Endothelial cell (in vitro differentiated cells): ENCODE results near the gene SENP8. TPM values are rescaled to one million over a fixed set of nuclear protein-coding genes. Genes with fewer than 3 reads are reported as not detected.

Experiments
- DNase-seq: peaks from one replicate; pipeline ENCODE4 v3.0.0; 2021; ENCODE audit warnings: low spot score
- H3K27ac Mint-ChIP-seq: one replicate; pipeline ENCODE4 v1.8.0; 2021; ENCODE audit warnings: mixed read lengths, inconsistent platforms; ENCODE audit not compliant: unreplicated experiment
- H3K27me3 Mint-ChIP-seq: one replicate; pipeline ENCODE4 v1.8.0; 2021; ENCODE audit warnings: mild to moderate bottlenecking, moderate library complexity, mixed read lengths, inconsistent platforms; ENCODE audit not compliant: unreplicated experiment
- H3K36me3 Mint-ChIP-seq: one replicate; pipeline ENCODE4 v1.8.0; 2021; ENCODE audit warnings: mild to moderate bottlenecking, low read depth, mixed read lengths, inconsistent platforms; ENCODE audit not compliant: unreplicated experiment
- H3K4me1 Mint-ChIP-seq: one replicate; pipeline ENCODE4 v1.8.0; 2021; ENCODE audit warnings: mild to moderate bottlenecking, mixed read lengths, inconsistent platforms; ENCODE audit not compliant: unreplicated experiment
- H3K4me3 Mint-ChIP-seq: one replicate; pipeline ENCODE4 v1.8.0; 2021; ENCODE audit warnings: mild to moderate bottlenecking, mixed read lengths, inconsistent platforms; ENCODE audit not compliant: unreplicated experiment
- H3K9me3 Mint-ChIP-seq: one replicate; pipeline ENCODE4 v1.8.0; 2021; ENCODE audit warnings: mixed read lengths, inconsistent platforms; ENCODE audit not compliant: unreplicated experiment
- CTCF ChIP-seq: fragments of 200-600 bp; sonication (generic); IDR thresholded peaks from one replicate; pipeline ENCODE4 v1.5.0; 2021; ENCODE audit warnings: antibody characterized with exemption; ENCODE audit not compliant: unreplicated experiment
- total RNA-seq: library from RNA; stranded (reverse); fragmentation: NEBNext Ultra II Directional; extraction: Animal tissue kit (Norgen Biotek cat#: 25700); gene quantifications from one replicate; pipeline ENCODE4 v1.2.1, GENCODE V29; 2021; ENCODE audit not compliant: unreplicated experiment

Gene SENP8
- total RNA-seq, 1 donor from 2014 or later: 4.1 TPM

GRCh38 chr15:72135719-72136118 lies 17.5 kb downstream of the SENP8 start:
- no peak for DNase-seq
- no peaks in the 10 kb centered on the region for H3K4me1 Mint-ChIP-seq

GRCh38 chr15:72136170-72137051 lies 18.2 kb downstream of the SENP8 start:
- Mint-ChIP-seq H3K27me3 (no peaks in the 10 kb centered on the region), H3K9me3 (no peaks in the 10 kb centered on the region), H3K27ac (no peak overlapping the region), H3K36me3 (no peaks in the 10 kb centered on the region), H3K4me1 (no peaks in the 10 kb centered on the region), H3K4me3 (no peak overlapping the region)
- TF ChIP-seq CTCF: no peak
- no peak for DNase-seq

More at GRCh38 chr15:72135719-72136118, 17.5 kb downstream of the SENP8 start:
- Mint-ChIP-seq H3K27me3 (no peaks in the 10 kb centered on the region), H3K4me3 (no peak overlapping the region), H3K36me3 (no peaks in the 10 kb centered on the region), H3K27ac (no peak overlapping the region), H3K9me3 (no peaks in the 10 kb centered on the region)
- no peak for TF ChIP-seq CTCF

GRCh38 chr15:72139667-72140066 lies 21.5 kb downstream of the SENP8 start:
- TF ChIP-seq CTCF: no peak
- DNase-seq: no peak
- no peak overlapping the region for H3K4me3 Mint-ChIP-seq
- H3K27ac Mint-ChIP-seq: no peak overlapping the region
- H3K36me3 Mint-ChIP-seq: no peaks in the 10 kb centered on the region
- H3K27me3 Mint-ChIP-seq: no peaks in the 10 kb centered on the region
- H3K9me3 Mint-ChIP-seq: no peaks in the 10 kb centered on the region
- no peaks in the 10 kb centered on the region for H3K4me1 Mint-ChIP-seq

GRCh38 chr15:72140088-72140487 lies 21.9 kb downstream of the SENP8 start:
- Mint-ChIP-seq H3K27ac (no peak overlapping the region), H3K4me1 (no peaks in the 10 kb centered on the region), H3K4me3 (no peak overlapping the region), H3K9me3 (no peaks in the 10 kb centered on the region), H3K27me3 (no peaks in the 10 kb centered on the region), H3K36me3 (no peaks in the 10 kb centered on the region)
- no peak for DNase-seq
- TF ChIP-seq CTCF: no peak
